Stomach (tissue), 4 donors: Measurements from ENCODE around the gene HOXD10.

Experiments used
- CTCF ChIP-seq, 7 experiments: fragments of 450-650 bp in 4 of 7; fragments of 200-600 bp in 3 of 7; sonication (generic) in 3 of 7; IDR thresholded peaks; one replicate each; pipeline ENCODE4 v1.5.1; 2016 to 2019; ENCODE audit warnings: antibody characterized with exemption in 7 of 7, control low read depth in 2 of 7, mild to moderate bottlenecking in 1 of 7
- EP300 ChIP-seq: sonication (generic); formaldehyde crosslinking; IDR thresholded peaks from one replicate; pipeline ENCODE4 v1.6.1; 2017; ENCODE audit warnings: antibody characterized with exemption
- POLR2A ChIP-seq, 4 donors: fragments of 450-650 bp; IDR thresholded peaks; one replicate each; pipeline ENCODE4 v1.6.1; 2016; ENCODE audit warnings: antibody characterized with exemption in 4 of 4, control low read depth in 2 of 4, mild to moderate bottlenecking in 1 of 4, moderate library complexity in 1 of 4
- POLR2AphosphoS5 ChIP-seq, 3 donors: sonication (generic); formaldehyde crosslinking; IDR thresholded peaks; one replicate each; pipeline ENCODE4 v1.6.1; 2016; ENCODE audit warnings: antibody characterized with exemption in 3 of 3

- TF ChIP-seq CTCF (IDR thresholded peaks at IDR 0.05) (no peak), POLR2A (IDR thresholded peaks at IDR 0.05) (no peak), EP300 (no peak), POLR2AphosphoS5 (IDR thresholded peaks at IDR 0.05) (no peak)
Observed at GRCh38 chr2:176105730-176106580, 10.6 kb upstream of the HOXD10 start.
